GM12878 (cell line): ENCODE measurements around the gene WDR86. TPM values are rescaled to one million over a fixed set of nuclear protein-coding genes. Genes with fewer than 3 reads are reported as not detected.

Source experiments
- HDAC6 ChIP-seq: fragments of 200-600 bp; sonication (generic); IDR thresholded peaks from one replicate; pipeline ENCODE4 v1.8.0; 2017; ENCODE audit warnings: antibody characterized with exemption; ENCODE audit not compliant: unreplicated experiment
- KAT2A ChIP-seq: conservative IDR thresholded peaks from 2 replicates; pipeline ENCODE4 v1.6.1; 2011; ENCODE audit warnings: low read depth, low read length; ENCODE audit not compliant: control insufficient read depth
- POU2F2 ChIP-seq: IDR thresholded peaks from 3 replicates; pipeline ENCODE4 v1.6.1; 2011; ENCODE audit warnings: low read depth, mild to moderate bottlenecking, low read length, borderline replicate concordance
- SKIL ChIP-seq: fragments of 450-650 bp; IDR thresholded peaks from 2 replicates; pipeline ENCODE4 v1.6.1; 2017; ENCODE audit warnings: mild to moderate bottlenecking, low read depth, inconsistent platforms; ENCODE audit not compliant: poor library complexity, severe bottlenecking
- ZBTB40 ChIP-seq: fragments of 450-650 bp; IDR thresholded peaks from 2 replicates; pipeline ENCODE4 v1.6.1; 2016; ENCODE audit warnings: mild to moderate bottlenecking, moderate library complexity, borderline replicate concordance
- polyA plus RNA-seq, 11 experiments: library from polyadenylated mRNA; depleted of rRNA in 4 of 11; unstranded in 6 of 11; stranded (reverse) in 5 of 11; fragments of >200 nt; fragmentation: Nextera tagmentation in 4 of 11; fragmentation: Illumina TruSeq in 1 of 11; extraction: Ambion mirVana in 4 of 11; extraction: Trizol in 1 of 11; gene quantifications; 1 replicate in 1 of 11; 2 replicates in 10 of 11; pipeline versions ENCODE4 v1.2.1 to v1.2.3, GENCODE V29; 2011 to 2016; ENCODE audit warnings: inconsistent platforms in 2 of 11, missing spikeins in 2 of 11, low read depth in 1 of 11
- total RNA-seq, 4 experiments: library from RNA; depleted of rRNA in 3 of 4; stranded (reverse); fragments of >200 nt in 3 of 4; fragmentation: Illumina TruSeq in 1 of 4; extraction: Trizol in 1 of 4; gene quantifications; 2 replicates each; pipeline versions ENCODE4 v1.2.1 to v1.2.3, GENCODE V29; 2013 to 2021

Gene WDR86
- total and polyA plus RNA-seq, 10 of the 15 experiments (the other 5 are each of a cell fraction or from before 2014, with no cell fraction given) = 0.05 to 0.19 (median 0.15) TPM; not detected in 7

- TF ChIP-seq ZBTB40 (no peak), KAT2A (no peak), POU2F2 (no peak), HDAC6 (no peak), SKIL (no peak)
Measured at GRCh38 chr7:151379193-151379520, 30.7 kb downstream of the WDR86 start (continued).
